Measurements from ENCODE around the gene QPCT.

Gene QPCT

GRCh38 chr2:37418956-37419355, 74.5 kb downstream of the QPCT start:
- Histone ChIP-seq H3K4me1 (ENCODE audit: control insufficient read depth, low read length) (no peaks in the 10 kb centered on the region), H4K20me1 (ENCODE audit: control insufficient read depth, insufficient read depth, low read depth, low read length) (no peaks in the 10 kb centered on the region), H3K79me2 (ENCODE audit: control insufficient read depth, low read length) (no peaks in the 10 kb centered on the region), H3K9me3 (ENCODE audit: control insufficient read depth, insufficient read depth, low read length) (no peaks in the 10 kb centered on the region), H3K9me2 (replicated peaks; ENCODE audit: control insufficient read depth, low read length) (no peaks in the 10 kb centered on the region), H3K4me3 (ENCODE audit: low read length) (no peak overlapping the region), H3K36me3 (ENCODE audit: control insufficient read depth, low read length) (no peaks in the 10 kb centered on the region), H3K27ac (ENCODE audit: low read depth, low read length) (no peak overlapping the region), H3K4me2 (ENCODE audit: low read length) (no peak overlapping the region), H3F3A (ENCODE audit: control insufficient read depth, insufficient read depth) (no peaks in the 10 kb centered on the region), H3K27me3 (ENCODE audit: control insufficient read depth, low read length) (peaks cover 12% of the 10 kb centered on the region)
- no peak for TF ChIP-seq EZH2phosphoT487 (IDR thresholded peaks at IDR 0.05; ENCODE audit: borderline replicate concordance, low read length)
- TF ChIP-seq CTCF (IDR thresholded peaks at IDR 0.05; ENCODE audit: low read depth, low read length, poor library complexity, severe bottlenecking) = no peak

DNA sequence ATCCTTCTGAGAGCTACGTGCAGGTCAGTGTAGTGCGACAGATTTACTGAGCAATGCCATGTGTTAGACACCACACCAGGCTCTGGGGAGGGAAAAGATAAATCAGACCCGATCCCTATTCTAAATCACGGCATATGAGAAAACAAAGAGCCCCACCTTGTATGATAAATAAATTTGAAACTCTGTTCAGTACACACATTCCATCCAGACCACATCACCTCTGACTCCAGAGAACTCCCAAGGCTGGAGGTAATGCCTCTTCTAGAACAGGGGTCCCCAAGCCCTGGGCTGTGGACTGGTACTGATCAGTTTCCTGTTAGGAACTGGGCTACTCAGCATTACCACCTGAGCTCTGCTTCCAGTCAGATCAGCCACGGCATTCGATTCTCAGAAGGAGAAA, 77.3 kb downstream of the QPCT start:
- Histone ChIP-seq H3K79me2 (ENCODE audit: control insufficient read depth, low read length) (no peaks in the 10 kb centered on the region), H3K9me2 (replicated peaks; ENCODE audit: control insufficient read depth, low read length) (no peaks in the 10 kb centered on the region), H3K27me3 (ENCODE audit: control insufficient read depth, low read length) (peaks cover 9% of the 10 kb centered on the region), H3K4me3 (ENCODE audit: low read length) (no peak overlapping the region), H4K20me1 (ENCODE audit: control insufficient read depth, insufficient read depth, low read depth, low read length) (no peaks in the 10 kb centered on the region), H3K36me3 (ENCODE audit: control insufficient read depth, low read length) (no peaks in the 10 kb centered on the region), H3K4me2 (ENCODE audit: low read length) (no peak overlapping the region), H3F3A (ENCODE audit: control insufficient read depth, insufficient read depth) (no peaks in the 10 kb centered on the region), H3K4me1 (ENCODE audit: control insufficient read depth, low read length) (no peaks in the 10 kb centered on the region), H3K9me3 (ENCODE audit: control insufficient read depth, insufficient read depth, low read length) (no peaks in the 10 kb centered on the region), H3K27ac (ENCODE audit: low read depth, low read length) (no peak overlapping the region)
- TF ChIP-seq EZH2phosphoT487 (IDR thresholded peaks at IDR 0.05; ENCODE audit: borderline replicate concordance, low read length) (no peak), CTCF (IDR thresholded peaks at IDR 0.05; ENCODE audit: low read depth, low read length, poor library complexity, severe bottlenecking) (no peak)

DNA sequence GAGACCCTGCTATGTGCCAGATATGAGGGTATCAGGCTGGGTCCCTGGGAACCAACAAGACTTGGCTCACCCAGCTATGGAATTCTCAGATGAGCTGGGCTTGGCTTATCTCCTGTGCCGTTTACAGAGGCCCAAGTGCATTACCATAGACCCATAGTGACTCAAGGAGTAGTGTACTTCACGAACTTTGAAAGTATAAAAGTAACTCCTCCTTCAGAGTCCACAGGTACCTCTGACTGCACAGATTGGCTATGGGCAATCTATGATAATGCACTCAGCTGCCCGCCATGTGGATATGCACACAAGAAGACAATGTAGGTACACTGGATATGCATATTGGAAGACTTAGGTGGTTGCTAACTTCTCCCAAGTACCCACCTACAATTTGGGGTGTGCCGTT, 78.4 kb downstream of the QPCT start:
- TF ChIP-seq EZH2phosphoT487 (IDR thresholded peaks at IDR 0.05; ENCODE audit: borderline replicate concordance, low read length) (no peak), CTCF (IDR thresholded peaks at IDR 0.05; ENCODE audit: low read depth, low read length, poor library complexity, severe bottlenecking) (no peak)
- Histone ChIP-seq H3K4me1 (ENCODE audit: control insufficient read depth, low read length) (no peaks in the 10 kb centered on the region), H4K20me1 (ENCODE audit: control insufficient read depth, insufficient read depth, low read depth, low read length) (no peaks in the 10 kb centered on the region), H3K79me2 (ENCODE audit: control insufficient read depth, low read length) (no peaks in the 10 kb centered on the region), H3K4me2 (ENCODE audit: low read length) (no peak overlapping the region), H3K9me3 (ENCODE audit: control insufficient read depth, insufficient read depth, low read length) (no peaks in the 10 kb centered on the region), H3K9me2 (replicated peaks; ENCODE audit: control insufficient read depth, low read length) (no peaks in the 10 kb centered on the region), H3K27me3 (ENCODE audit: control insufficient read depth, low read length) (0 out of 2 replicates have a peak, but pooled peaks cover 2% of the 10 kb centered on the region), H3K36me3 (ENCODE audit: control insufficient read depth, low read length) (no peaks in the 10 kb centered on the region), H3K27ac (ENCODE audit: low read depth, low read length) (no peak overlapping the region), H3F3A (ENCODE audit: control insufficient read depth, insufficient read depth) (no peaks in the 10 kb centered on the region), H3K4me3 (ENCODE audit: low read length) (no peak overlapping the region)
